ENCODE measurements around the gene ALDOC. TPM values are rescaled to one million over a fixed set of nuclear protein-coding genes. Genes with fewer than 3 reads are reported as not detected.

The ALDOC gene
- total and polyA plus RNA-seq, 10 of the 15 experiments (the other 5 are each of a cell fraction or from before 2014, with no cell fraction given): 16.0 to 268 (median 78.2) TPM

DNA sequence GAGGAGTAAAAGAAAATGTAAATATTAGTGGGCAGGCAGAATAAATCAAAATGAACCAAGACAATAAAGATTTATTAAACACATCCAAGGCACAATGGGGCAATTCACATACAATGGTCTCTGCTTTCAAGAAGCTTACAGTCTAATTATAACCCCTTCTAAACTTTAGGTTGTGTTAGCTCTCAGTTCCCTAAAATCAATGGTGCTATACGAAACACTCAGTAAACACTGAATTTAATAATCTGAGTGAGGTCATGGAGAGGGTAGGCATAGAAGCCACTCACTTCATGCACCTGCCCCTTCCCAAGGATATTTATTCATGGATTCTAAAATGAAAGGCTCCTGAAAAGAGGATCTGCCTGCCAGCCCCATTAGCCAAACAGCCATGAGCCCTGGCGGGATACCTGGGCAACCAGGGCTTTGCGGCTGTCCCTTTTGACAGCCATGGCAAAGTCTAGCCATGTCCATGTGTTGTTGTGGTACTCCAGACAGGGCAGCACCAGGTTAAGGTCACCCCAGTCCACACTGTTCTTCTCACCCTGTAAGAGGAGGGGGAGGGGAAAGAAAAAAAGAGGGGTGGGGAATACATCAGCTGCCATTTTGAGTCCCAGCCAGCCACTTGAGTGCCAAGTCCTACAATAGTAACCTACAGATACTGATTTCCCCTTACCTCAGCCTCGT, 38.7 kb upstream of the ALDOC start (continued):
- TF ChIP-seq, protein P1, sequence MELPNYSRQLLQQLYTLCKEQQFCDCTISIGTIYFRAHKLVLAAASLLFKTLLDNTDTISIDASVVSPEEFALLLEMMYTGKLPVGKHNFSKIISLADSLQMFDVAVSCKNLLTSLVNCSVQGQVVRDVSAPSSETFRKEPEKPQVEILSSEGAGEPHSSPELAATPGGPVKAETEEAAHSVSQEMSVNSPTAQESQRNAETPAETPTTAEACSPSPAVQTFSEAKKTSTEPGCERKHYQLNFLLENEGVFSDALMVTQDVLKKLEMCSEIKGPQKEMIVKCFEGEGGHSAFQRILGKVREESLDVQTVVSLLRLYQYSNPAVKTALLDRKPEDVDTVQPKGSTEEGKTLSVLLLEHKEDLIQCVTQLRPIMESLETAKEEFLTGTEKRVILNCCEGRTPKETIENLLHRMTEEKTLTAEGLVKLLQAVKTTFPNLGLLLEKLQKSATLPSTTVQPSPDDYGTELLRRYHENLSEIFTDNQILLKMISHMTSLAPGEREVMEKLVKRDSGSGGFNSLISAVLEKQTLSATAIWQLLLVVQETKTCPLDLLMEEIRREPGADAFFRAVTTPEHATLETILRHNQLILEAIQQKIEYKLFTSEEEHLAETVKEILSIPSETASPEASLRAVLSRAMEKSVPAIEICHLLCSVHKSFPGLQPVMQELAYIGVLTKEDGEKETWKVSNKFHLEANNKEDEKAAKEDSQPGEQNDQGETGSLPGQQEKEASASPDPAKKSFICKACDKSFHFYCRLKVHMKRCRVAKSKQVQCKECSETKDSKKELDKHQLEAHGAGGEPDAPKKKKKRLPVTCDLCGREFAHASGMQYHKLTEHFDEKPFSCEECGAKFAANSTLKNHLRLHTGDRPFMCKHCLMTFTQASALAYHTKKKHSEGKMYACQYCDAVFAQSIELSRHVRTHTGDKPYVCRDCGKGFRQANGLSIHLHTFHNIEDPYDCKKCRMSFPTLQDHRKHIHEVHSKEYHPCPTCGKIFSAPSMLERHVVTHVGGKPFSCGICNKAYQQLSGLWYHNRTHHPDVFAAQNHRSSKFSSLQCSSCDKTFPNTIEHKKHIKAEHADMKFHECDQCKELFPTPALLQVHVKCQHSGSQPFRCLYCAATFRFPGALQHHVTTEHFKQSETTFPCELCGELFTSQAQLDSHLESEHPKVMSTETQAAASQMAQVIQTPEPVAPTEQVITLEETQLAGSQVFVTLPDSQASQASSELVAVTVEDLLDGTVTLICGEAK (IDR thresholded peaks at IDR 0.05; ENCODE audit: borderline replicate concordance): peak; percentile 49; the same call in 1 of the 2 replicates
- TF ChIP-seq SPI1 (IDR thresholded peaks at IDR 0.05; ENCODE audit: borderline replicate concordance, insufficient read depth, low read depth, low read length) (peak; percentile 69), MEF2A (IDR thresholded peaks at IDR 0.05; ENCODE audit: insufficient read depth, low read depth, low read length) (no peak), RAD51 (IDR thresholded peaks at IDR 0.05) (no peak)
- TF ChIP-seq, protein P2, sequence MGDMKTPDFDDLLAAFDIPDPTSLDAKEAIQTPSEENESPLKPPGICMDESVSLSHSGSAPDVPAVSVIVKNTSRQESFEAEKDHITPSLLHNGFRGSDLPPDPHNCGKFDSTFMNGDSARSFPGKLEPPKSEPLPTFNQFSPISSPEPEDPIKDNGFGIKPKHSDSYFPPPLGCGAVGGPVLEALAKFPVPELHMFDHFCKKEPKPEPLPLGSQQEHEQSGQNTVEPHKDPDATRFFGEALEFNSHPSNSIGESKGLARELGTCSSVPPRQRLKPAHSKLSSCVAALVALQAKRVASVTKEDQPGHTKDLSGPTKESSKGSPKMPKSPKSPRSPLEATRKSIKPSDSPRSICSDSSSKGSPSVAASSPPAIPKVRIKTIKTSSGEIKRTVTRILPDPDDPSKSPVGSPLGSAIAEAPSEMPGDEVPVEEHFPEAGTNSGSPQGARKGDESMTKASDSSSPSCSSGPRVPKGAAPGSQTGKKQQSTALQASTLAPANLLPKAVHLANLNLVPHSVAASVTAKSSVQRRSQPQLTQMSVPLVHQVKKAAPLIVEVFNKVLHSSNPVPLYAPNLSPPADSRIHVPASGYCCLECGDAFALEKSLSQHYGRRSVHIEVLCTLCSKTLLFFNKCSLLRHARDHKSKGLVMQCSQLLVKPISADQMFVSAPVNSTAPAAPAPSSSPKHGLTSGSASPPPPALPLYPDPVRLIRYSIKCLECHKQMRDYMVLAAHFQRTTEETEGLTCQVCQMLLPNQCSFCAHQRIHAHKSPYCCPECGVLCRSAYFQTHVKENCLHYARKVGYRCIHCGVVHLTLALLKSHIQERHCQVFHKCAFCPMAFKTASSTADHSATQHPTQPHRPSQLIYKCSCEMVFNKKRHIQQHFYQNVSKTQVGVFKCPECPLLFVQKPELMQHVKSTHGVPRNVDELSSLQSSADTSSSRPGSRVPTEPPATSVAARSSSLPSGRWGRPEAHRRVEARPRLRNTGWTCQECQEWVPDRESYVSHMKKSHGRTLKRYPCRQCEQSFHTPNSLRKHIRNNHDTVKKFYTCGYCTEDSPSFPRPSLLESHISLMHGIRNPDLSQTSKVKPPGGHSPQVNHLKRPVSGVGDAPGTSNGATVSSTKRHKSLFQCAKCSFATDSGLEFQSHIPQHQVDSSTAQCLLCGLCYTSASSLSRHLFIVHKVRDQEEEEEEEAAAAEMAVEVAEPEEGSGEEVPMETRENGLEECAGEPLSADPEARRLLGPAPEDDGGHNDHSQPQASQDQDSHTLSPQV (IDR thresholded peaks at IDR 0.05): no peak
